ENCODE measurements around the gene KCNK16.

GRCh38 chr6:39273406-39273821, 49.1 kb downstream of the KCNK16 start:
- TF ChIP-seq NR2C2 (CRISPR knock-in tag; IDR thresholded peaks at IDR 0.05; ENCODE audit: borderline replicate concordance) (no peak), ZNF749 (CRISPR knock-in tag; IDR thresholded peaks at IDR 0.05; ENCODE audit: borderline replicate concordance) (no peak)

All from HepG2 (cell line).